Suprapubic skin (tissue), 4 donors: ENCODE measurements around the gene DDC. TPM values are rescaled to one million over a fixed set of nuclear protein-coding genes. Genes with fewer than 3 reads are reported as not detected.

Experiments used
- DNase-seq, 2 donors: peaks; one replicate each; pipeline ENCODE4 v3.0.0-alpha.2; 2019; ENCODE audit warnings: low spot score in 2 of 2
- H3K27ac ChIP-seq: fragments of 200-600 bp; sonication (generic); one replicate; pipeline ENCODE4 v1.5.1; 2019
- H3K27me3 ChIP-seq: fragments of 200-600 bp; sonication (generic); one replicate; pipeline ENCODE4 v1.5.1; 2019
- H3K36me3 ChIP-seq: fragments of 200-600 bp; sonication (generic); one replicate; pipeline ENCODE4 v1.5.1; 2019
- H3K4me1 ChIP-seq: fragments of 200-600 bp; sonication (generic); one replicate; pipeline ENCODE4 v1.5.1; 2019
- H3K4me3 ChIP-seq: fragments of 200-600 bp; sonication (generic); one replicate; pipeline ENCODE4 v1.5.1; 2019; ENCODE audit warnings: mild to moderate bottlenecking
- H3K9me3 ChIP-seq: fragments of 200-600 bp; sonication (generic); one replicate; pipeline ENCODE4 v1.5.1; 2019
- EP300 ChIP-seq: sonication (generic); formaldehyde crosslinking; IDR thresholded peaks from one replicate; pipeline ENCODE4 v1.6.1; 2017; ENCODE audit warnings: antibody characterized with exemption
- POLR2A ChIP-seq, 2 donors: fragments of 450-650 bp; IDR thresholded peaks; one replicate each; pipeline ENCODE4 v1.6.1; 2017; ENCODE audit warnings: antibody characterized with exemption in 2 of 2, mild to moderate bottlenecking in 2 of 2, moderate library complexity in 2 of 2
- POLR2AphosphoS5 ChIP-seq, 3 donors: sonication (generic); formaldehyde crosslinking; IDR thresholded peaks; one replicate each; pipeline ENCODE4 v1.6.1; 2017; ENCODE audit warnings: antibody characterized with exemption in 3 of 3
- WGBS: methylation state at CpG from one replicate; pipeline ENCODE4 v1.1.5; 2018; 5-methylcytosine and 5-hydroxymethylcytosine counted together
- total RNA-seq, 4 donors: library from RNA; depleted of rRNA; stranded (reverse); fragments of >200 nt; gene quantifications; one replicate each; pipeline ENCODE4 v1.1.0, GENCODE V29; 2016
- TF ChIP-seq, protein P1 (sequence below), 2 donors: fragments of 200-600 bp in 1 of 2; fragments of 450-650 bp in 1 of 2; sonication (generic) in 1 of 2; IDR thresholded peaks; one replicate each; pipeline ENCODE4 v1.5.1; 2016 to 2019; ENCODE audit warnings: antibody characterized with exemption in 2 of 2, mild to moderate bottlenecking in 1 of 2, moderate library complexity in 1 of 2

The DDC gene
- total RNA-seq, 4 donors from 2014 or later = 1.6 to 3.6 TPM; not detected in 2

GRCh38 chr7:50495746-50496145, 69.5 kb downstream of the DDC start:
- H3K4me1 ChIP-seq = peaks cover 13% of the 10 kb centered on the region
- no peak for DNase-seq
- no peaks in the 10 kb centered on the region for H3K36me3 ChIP-seq
- no peak for TF ChIP-seq POLR2AphosphoS5 (IDR thresholded peaks at IDR 0.05)
- no peaks in the 10 kb centered on the region for H3K27me3 ChIP-seq
- H3K4me3 ChIP-seq = no peak overlapping the region
- H3K9me3 ChIP-seq = no peaks in the 10 kb centered on the region
- H3K27ac ChIP-seq = no peak overlapping the region
- 90% methylated on average over 3 of the region's 3 CpGs for WGBS

DNA sequence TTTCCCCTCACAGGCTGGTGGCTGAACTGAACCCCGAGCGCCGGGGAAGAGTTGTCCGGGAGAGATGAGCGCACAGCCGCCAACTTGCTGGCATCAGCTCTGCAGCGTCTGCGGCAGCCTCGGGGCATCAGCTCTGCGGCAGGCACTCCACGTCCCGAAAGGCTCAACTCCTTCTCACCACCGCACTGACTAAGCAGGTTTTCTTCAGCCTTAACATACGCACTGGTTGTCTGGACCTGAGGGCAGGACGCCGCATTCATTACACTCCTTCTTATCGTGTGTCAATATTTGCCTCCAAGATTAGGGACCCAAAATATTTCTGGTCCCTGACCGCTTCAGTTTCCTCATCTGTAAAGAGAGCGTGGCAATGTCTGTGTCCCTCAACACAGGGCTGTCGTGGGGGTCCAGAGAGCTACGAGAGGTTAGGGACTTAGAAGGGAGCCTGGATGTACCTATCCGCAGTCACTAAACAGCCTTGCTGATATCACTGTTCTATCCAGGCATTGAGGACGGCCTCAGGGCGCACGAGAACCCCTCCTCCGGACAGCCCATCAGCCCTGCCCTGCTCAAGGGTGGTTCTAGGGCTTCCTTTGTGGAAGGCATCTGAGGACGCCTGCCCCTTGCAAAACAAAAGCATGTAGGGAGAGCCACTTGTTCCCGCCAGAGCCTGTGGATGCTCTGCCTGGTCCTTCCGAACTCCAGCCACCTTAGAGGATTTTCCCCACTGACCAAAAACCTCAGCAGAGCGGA, 72.3 kb downstream of the DDC start:
- H3K4me1 ChIP-seq = peaks cover 10% of the 10 kb centered on the region
- TF ChIP-seq EP300 (no peak), POLR2AphosphoS5 (IDR thresholded peaks at IDR 0.05) (no peak), POLR2A (IDR thresholded peaks at IDR 0.05) (no peak)
- TF ChIP-seq, protein P1, sequence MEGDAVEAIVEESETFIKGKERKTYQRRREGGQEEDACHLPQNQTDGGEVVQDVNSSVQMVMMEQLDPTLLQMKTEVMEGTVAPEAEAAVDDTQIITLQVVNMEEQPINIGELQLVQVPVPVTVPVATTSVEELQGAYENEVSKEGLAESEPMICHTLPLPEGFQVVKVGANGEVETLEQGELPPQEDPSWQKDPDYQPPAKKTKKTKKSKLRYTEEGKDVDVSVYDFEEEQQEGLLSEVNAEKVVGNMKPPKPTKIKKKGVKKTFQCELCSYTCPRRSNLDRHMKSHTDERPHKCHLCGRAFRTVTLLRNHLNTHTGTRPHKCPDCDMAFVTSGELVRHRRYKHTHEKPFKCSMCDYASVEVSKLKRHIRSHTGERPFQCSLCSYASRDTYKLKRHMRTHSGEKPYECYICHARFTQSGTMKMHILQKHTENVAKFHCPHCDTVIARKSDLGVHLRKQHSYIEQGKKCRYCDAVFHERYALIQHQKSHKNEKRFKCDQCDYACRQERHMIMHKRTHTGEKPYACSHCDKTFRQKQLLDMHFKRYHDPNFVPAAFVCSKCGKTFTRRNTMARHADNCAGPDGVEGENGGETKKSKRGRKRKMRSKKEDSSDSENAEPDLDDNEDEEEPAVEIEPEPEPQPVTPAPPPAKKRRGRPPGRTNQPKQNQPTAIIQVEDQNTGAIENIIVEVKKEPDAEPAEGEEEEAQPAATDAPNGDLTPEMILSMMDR (IDR thresholded peaks at IDR 0.05) = no peak
- H3K4me3 ChIP-seq = no peak overlapping the region
- no peak for DNase-seq
- 88% methylated on average over 30 of the region's 30 CpGs for WGBS
- no peaks in the 10 kb centered on the region for H3K36me3 ChIP-seq
- no peak overlapping the region for H3K27ac ChIP-seq
- H3K27me3 ChIP-seq = no peaks in the 10 kb centered on the region
- H3K9me3 ChIP-seq = no peaks in the 10 kb centered on the region

DNA sequence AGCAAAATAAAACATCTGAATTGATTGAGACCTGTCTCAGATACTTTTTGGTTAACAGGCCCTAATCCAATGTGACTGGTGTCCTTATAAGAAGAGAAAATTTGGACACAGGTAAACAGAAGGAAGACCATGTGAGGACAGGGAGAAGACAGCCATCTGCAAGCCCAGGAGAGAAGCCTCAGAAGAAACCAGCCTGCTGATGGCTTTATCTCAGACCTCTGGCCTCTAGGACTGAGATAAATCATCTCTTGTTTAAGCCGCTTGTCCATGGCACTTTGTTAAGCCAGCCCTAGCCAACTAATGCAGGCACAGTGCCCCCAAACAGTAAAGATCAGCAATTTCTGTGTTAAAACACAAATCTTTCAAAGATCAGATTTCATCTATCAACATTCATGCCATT, 73.3 kb downstream of the DDC start:
- Histone ChIP-seq H3K9me3 (no peaks in the 10 kb centered on the region), H3K36me3 (no peaks in the 10 kb centered on the region), H3K4me3 (no peak overlapping the region), H3K27ac (no peak overlapping the region), H3K4me1 (peaks cover 6% of the 10 kb centered on the region), H3K27me3 (no peaks in the 10 kb centered on the region)
- DNase-seq = no peak
- TF ChIP-seq POLR2A (IDR thresholded peaks at IDR 0.05) = no peak
- no peak for TF ChIP-seq POLR2AphosphoS5 (IDR thresholded peaks at IDR 0.05)
- TF ChIP-seq, protein P1 (IDR thresholded peaks at IDR 0.05) = no peak
- no peak for TF ChIP-seq EP300
- 93% methylated on average over 1 of the region's 1 CpG for WGBS

- Histone ChIP-seq H3K36me3 (no peaks in the 10 kb centered on the region), H3K4me1 (no peaks in the 10 kb centered on the region)
- WGBS = 67% methylated on average over 5 of the region's 5 CpGs
These were observed 74.0 kb downstream of the DDC start for GRCh38 chr7:50491209-50491608.

DNA sequence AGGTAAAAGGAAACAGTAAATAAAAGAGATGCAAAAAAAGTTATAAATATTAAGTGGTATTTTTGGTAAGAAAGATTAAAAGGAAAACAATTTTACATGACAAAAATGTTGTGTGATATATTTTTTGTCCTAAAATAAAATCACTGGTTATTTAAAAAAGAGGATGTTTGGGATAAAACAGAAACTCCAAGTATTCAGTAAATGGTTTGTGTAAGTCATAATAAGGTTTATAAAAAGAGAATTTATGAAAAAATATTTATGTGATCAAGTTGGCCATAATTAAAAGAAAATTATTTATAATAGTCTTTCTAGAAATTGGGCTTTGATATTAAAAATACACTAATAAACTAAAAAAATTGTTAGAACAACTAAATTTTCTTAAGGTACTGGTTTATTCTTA, 76.8 kb downstream of the DDC start:
- Histone ChIP-seq H3K4me3 (no peak overlapping the region), H3K36me3 (no peaks in the 10 kb centered on the region), H3K4me1 (no peaks in the 10 kb centered on the region), H3K27ac (no peak overlapping the region), H3K9me3 (no peaks in the 10 kb centered on the region), H3K27me3 (no peaks in the 10 kb centered on the region)
- DNase-seq = no peak
- TF ChIP-seq EP300 = no peak
- TF ChIP-seq POLR2A (IDR thresholded peaks at IDR 0.05) = no peak
- TF ChIP-seq, protein P1 (IDR thresholded peaks at IDR 0.05) = no peak
- no peak for TF ChIP-seq POLR2AphosphoS5 (IDR thresholded peaks at IDR 0.05)

More at GRCh38 chr7:50491209-50491608, 74.0 kb downstream of the DDC start:
- Histone ChIP-seq H3K27me3 (no peaks in the 10 kb centered on the region), H3K27ac (no peak overlapping the region), H3K4me3 (no peak overlapping the region), H3K9me3 (no peaks in the 10 kb centered on the region)
- TF ChIP-seq POLR2AphosphoS5 (IDR thresholded peaks at IDR 0.05) (no peak), EP300 (no peak), POLR2A (IDR thresholded peaks at IDR 0.05) (no peak)
- TF ChIP-seq, protein P1 (IDR thresholded peaks at IDR 0.05) = no peak
- DNase-seq = no peak
